Activated B cell treated with CpG ODN at 0.5 μM for 24 hours (primary cell): Measurements from ENCODE around the gene DNAJB13. TPM values are rescaled to one million over a fixed set of nuclear protein-coding genes. Genes with fewer than 3 reads are reported as not detected.

Experiments
- ATAC-seq: fragments of 200-7000 bp; cut with Tn5 transposase; one replicate; pipeline ENCODE4 v1.10.0; 2021; ENCODE audit warnings: low read depth, mild to moderate bottlenecking, moderate library complexity
- CTCF ChIA-PET: fragments of 350-600 bp; sonication (Branson Sonifier 250); formaldehyde crosslinking; loops from one replicate; lab custom pipeline; 2021; ENCODE audit warnings: antibody characterized with exemption; lab: Charles Lee
- POLR2A ChIA-PET: fragments of 350-600 bp; sonication (Branson Sonifier 250); formaldehyde crosslinking; loops from one replicate; lab custom pipeline; 2021; ENCODE audit warnings: antibody characterized with exemption; lab: Charles Lee
- DNase-seq: peaks from one replicate; pipeline ENCODE4 v3.0.0; 2022
- H3K27ac Mint-ChIP-seq: one replicate; pipeline ENCODE4 v1.8.0; 2020; ENCODE audit warnings: mixed read lengths
- H3K27me3 Mint-ChIP-seq: one replicate; pipeline ENCODE4 v1.8.0; 2021; ENCODE audit warnings: mixed read lengths
- H3K36me3 Mint-ChIP-seq: one replicate; pipeline ENCODE4 v1.8.0; 2021; ENCODE audit warnings: low read depth, mixed read lengths
- H3K4me1 Mint-ChIP-seq: one replicate; pipeline ENCODE4 v1.8.0; 2021; ENCODE audit warnings: mixed read lengths
- H3K4me3 Mint-ChIP-seq: one replicate; pipeline ENCODE4 v1.8.0; 2020; ENCODE audit warnings: mild to moderate bottlenecking, mixed read lengths
- H3K9me3 Mint-ChIP-seq: one replicate; pipeline ENCODE4 v1.8.0; 2020; ENCODE audit warnings: mixed read lengths
- CTCF ChIP-seq: fragments of 200-600 bp; IDR thresholded peaks from one replicate; pipeline ENCODE4 v1.8.0; 2022; ENCODE audit warnings: antibody characterized with exemption, mild to moderate bottlenecking
- intact Hi-C: fragments of 100-400 bp; cut with micrococcal nuclease; formaldehyde crosslinking; loops from one replicate; pipeline ENCODE4 v1.15.1; 2024
- total RNA-seq: library from RNA; stranded (reverse); gene quantifications from 2 replicates; pipeline ENCODE4 v1.2.3, GENCODE V29; 2022

The DNAJB13 gene
- total RNA-seq, 1 donor from 2014 or later, result not detected

- ChIA-PET CTCF (interaction anchor here (1.4 to 1.8 kb wide), 2 partner anchors 26 to 41 kb away, joined by 3 to 7 read pairs; no protein-coding TSS in a partner anchor), POLR2A (interaction anchor here (1.0 to 2.1 kb wide), 8 partner anchors 8 to 36 kb away, joined by 3 to 13 read pairs (median 6); partner anchors contain the start of gene UCP2)
- Mint-ChIP-seq H3K4me1 (peaks cover 44% of the 10 kb centered on the region), H3K27ac (peak overlapping the region; percentile 75), H3K4me3 (no peak overlapping the region), H3K27me3 (no peaks in the 10 kb centered on the region), H3K36me3 (peaks cover 25% of the 10 kb centered on the region), H3K9me3 (no peaks in the 10 kb centered on the region)
- intact Hi-C loops, result loop anchor here (1.0 to 2.0 kb wide), 2 partner anchors 9 to 15 kb away; no protein-coding TSS in a partner anchor
- TF ChIP-seq CTCF, result no peak
- ATAC-seq, result no peak
- DNase-seq, result no peak
Observed at GRCh38 chr11:74005721-74006517, 55.1 kb downstream of the DNAJB13 start.

- Mint-ChIP-seq H3K4me3 (no peak overlapping the region), H3K27me3 (no peaks in the 10 kb centered on the region), H3K27ac (no peak overlapping the region), H3K4me1 (peaks cover 47% of the 10 kb centered on the region), H3K9me3 (no peaks in the 10 kb centered on the region), H3K36me3 (peaks cover 20% of the 10 kb centered on the region)
- no peak for ATAC-seq
- DNase-seq, result no peak
- intact Hi-C loops, result no loop called here
- POLR2A ChIA-PET, result interaction anchor here (1.9 kb wide), 1 partner anchor 25 kb away, joined by 12 read pairs; the partner anchor contains the start of gene UCP2
- CTCF ChIA-PET, result no interaction called here
- no peak for TF ChIP-seq CTCF
Observed at GRCh38 chr11:74006743-74007304, 56.0 kb downstream of the DNAJB13 start.

GRCh38 chr11:74007691-74008372, 57.0 kb downstream of the DNAJB13 start:
- H3K4me3 Mint-ChIP-seq, result no peak overlapping the region
- no peak for DNase-seq
- POLR2A ChIA-PET, result interaction anchor here (1.9 to 2.3 kb wide), 2 partner anchors 26 to 28 kb away, joined by 11 to 12 read pairs; partner anchors contain the start of gene UCP2
- CTCF ChIA-PET, result no interaction called here
- H3K4me1 Mint-ChIP-seq, result peaks cover 57% of the 10 kb centered on the region
- no peak for TF ChIP-seq CTCF
- H3K36me3 Mint-ChIP-seq, result peaks cover 15% of the 10 kb centered on the region
- ATAC-seq, result no peak
- no peaks in the 10 kb centered on the region for H3K27me3 Mint-ChIP-seq
- intact Hi-C loops, result no loop called here
- H3K27ac Mint-ChIP-seq, result no peak overlapping the region
- no peaks in the 10 kb centered on the region for H3K9me3 Mint-ChIP-seq

DNA sequence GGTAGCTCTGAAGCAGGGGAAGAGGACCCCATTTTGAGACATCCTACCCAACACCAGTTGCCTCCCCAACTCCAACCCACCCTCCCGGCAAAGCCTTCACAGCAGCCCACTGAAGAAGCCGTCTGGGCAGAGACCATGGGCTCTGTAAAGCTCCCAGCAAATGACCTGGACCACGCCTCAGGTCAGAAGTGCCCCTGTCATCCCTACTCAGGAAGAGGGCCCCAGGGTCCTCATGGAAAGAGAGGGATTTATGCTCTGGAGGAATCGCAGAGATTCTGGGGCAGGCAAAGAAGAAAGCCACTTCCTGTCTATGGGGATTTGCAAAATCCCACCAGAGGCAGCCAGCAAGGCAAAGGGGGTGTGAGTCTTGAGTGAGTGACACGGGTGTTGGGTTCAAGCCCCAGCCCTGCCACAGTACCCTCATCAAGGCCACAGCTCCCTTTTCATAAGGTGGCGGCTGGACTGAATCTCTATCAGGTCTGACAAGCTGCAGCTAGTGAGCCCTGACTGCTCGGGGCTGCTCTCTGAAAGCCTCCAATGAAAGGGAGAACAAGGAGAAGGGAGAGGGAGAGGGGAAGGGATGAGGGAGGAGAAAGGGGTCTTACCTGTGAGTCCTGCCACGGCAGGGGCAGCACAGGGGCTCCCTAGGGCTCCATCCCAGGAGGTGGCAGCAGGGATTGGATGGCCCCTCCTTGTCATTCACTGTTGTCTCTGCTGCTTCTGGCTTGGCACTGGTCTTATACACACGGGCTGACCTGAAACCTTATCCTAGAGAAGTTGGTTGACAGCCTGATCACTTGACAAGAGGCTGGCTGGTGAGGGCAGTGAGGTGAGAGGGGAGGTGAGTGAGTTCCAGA, 57.8 kb downstream of the DNAJB13 start, which contains the start of gene UCP3:
Gene UCP3 (minus strand): TSS at position 713 of the 857 bp plus-strand sequence. CDS start 2,043 bp downstream, outside the sequence.
- DNase-seq (no peak), ATAC-seq (no peak)
- no peak for TF ChIP-seq CTCF
- no peaks in the 10 kb centered on the region for H3K9me3 Mint-ChIP-seq
- intact Hi-C loops, result no loop called here
- peaks cover 65% of the 10 kb centered on the region for H3K4me1 Mint-ChIP-seq
- H3K27ac Mint-ChIP-seq, result peak within 1 kb of the TSS; percentile 50
- ChIA-PET POLR2A (interaction anchor here (1.9 to 2.3 kb wide), 2 partner anchors 26 to 29 kb away, joined by 11 to 12 read pairs; partner anchors contain the start of gene UCP2), CTCF (no interaction called here)
- H3K27me3 Mint-ChIP-seq, result no peaks in the 10 kb centered on the region
- peaks cover 9% of the 10 kb centered on the region for H3K36me3 Mint-ChIP-seq
- no peak within 1 kb of the TSS for H3K4me3 Mint-ChIP-seq
